ENCODE results near the gene CITED4.
A peak's percentile ranks its signal among the peaks of the same experiment; 100 is the strongest.
"Not testable (repeated sequence)": the region's sequence is repeated elsewhere in the genome, so short reads cannot be mapped to it uniquely, and the experiment has no call there.

CITED4 gene

GRCh38 chr1:40862008-40862863, at the start of gene CITED4:
Gene CITED4, minus strand, starts transcription at chr1:40862363. Its CDS starts 236 bp downstream, at chr1:40862127.
- DNase-seq (ENCODE audit: low read depth in 2 of 2): peak; percentile 93 to 95

- no peak for DNase-seq (ENCODE audit: low read depth in 2 of 2)
Observed at GRCh38 chr1:40911105-40911504, 48.9 kb upstream of the CITED4 start.

- no peak for DNase-seq (ENCODE audit: low read depth in 2 of 2)
Observed at GRCh38 chr1:40909281-40909680, 47.1 kb upstream of the CITED4 start.

- DNase-seq (ENCODE audit: low read depth in 2 of 2): no peak
Observed at GRCh38 chr1:40908350-40908749, 46.2 kb upstream of the CITED4 start.

GRCh38 chr1:40907899-40908298, 45.7 kb upstream of the CITED4 start:
- DNase-seq (ENCODE audit: low read depth in 2 of 2): no peak

GRCh38 chr1:40906781-40907400, 44.7 kb upstream of the CITED4 start:
- DNase-seq (ENCODE audit: low read depth in 2 of 2): no peak

GRCh38 chr1:40905061-40905460, 42.9 kb upstream of the CITED4 start:
- no peak for DNase-seq (ENCODE audit: low read depth in 2 of 2)

- DNase-seq (ENCODE audit: low read depth in 2 of 2): no peak
Observed at GRCh38 chr1:40903106-40903505, 40.9 kb upstream of the CITED4 start.

- no peak for DNase-seq (ENCODE audit: low read depth in 2 of 2)
Observed at GRCh38 chr1:40901886-40902852, 40.0 kb upstream of the CITED4 start.

- no peak for DNase-seq (ENCODE audit: low read depth in 2 of 2)
Observed at GRCh38 chr1:40899230-40899870, 37.2 kb upstream of the CITED4 start.

- DNase-seq (ENCODE audit: low read depth in 2 of 2): no peak
Observed at GRCh38 chr1:40898431-40898901, 36.3 kb upstream of the CITED4 start.

- no peak for DNase-seq (ENCODE audit: low read depth in 2 of 2)
Observed at GRCh38 chr1:40897513-40897912, 35.4 kb upstream of the CITED4 start.

- no peak for DNase-seq (ENCODE audit: low read depth in 2 of 2)
Observed at GRCh38 chr1:40896482-40896881, 34.3 kb upstream of the CITED4 start.

- DNase-seq (ENCODE audit: low read depth in 2 of 2): no peak
Observed at GRCh38 chr1:40895601-40896000, 33.4 kb upstream of the CITED4 start.

GRCh38 chr1:40894858-40895257, 32.7 kb upstream of the CITED4 start:
- DNase-seq (ENCODE audit: low read depth in 2 of 2): not testable (repeated sequence)

- DNase-seq (ENCODE audit: low read depth in 2 of 2): no peak
Observed at GRCh38 chr1:40894455-40894854, 32.3 kb upstream of the CITED4 start.

GRCh38 chr1:40893946-40894345, 31.8 kb upstream of the CITED4 start:
- DNase-seq (ENCODE audit: low read depth in 2 of 2): no peak

- DNase-seq (ENCODE audit: low read depth in 2 of 2): no peak
Observed at GRCh38 chr1:40892354-40892753, 30.2 kb upstream of the CITED4 start.

GRCh38 chr1:40890771-40891170, 28.6 kb upstream of the CITED4 start:
- DNase-seq (ENCODE audit: low read depth in 2 of 2): no peak

- DNase-seq (ENCODE audit: low read depth in 2 of 2): no peak
Observed at GRCh38 chr1:40887652-40888051, 25.5 kb upstream of the CITED4 start.

- DNase-seq (ENCODE audit: low read depth in 2 of 2): no peak
Observed at GRCh38 chr1:40887012-40887378, 24.8 kb upstream of the CITED4 start.
